GM15510 (cell line): Measurements from ENCODE around the gene GCLC.

Experiments
- POLR2A ChIP-seq: IDR thresholded peaks from 3 replicates; pipeline ENCODE4 v1.6.1; 2011; ENCODE audit warnings: borderline replicate concordance; ENCODE audit not compliant: insufficient read length; ENCODE audit errors: extremely low read depth

The GCLC gene

GRCh38 chr6:53568776-53569616 is 24.1 kb upstream of the GCLC start:
- no peak for TF ChIP-seq POLR2A

GRCh38 chr6:53567701-53568100 is 22.8 kb upstream of the GCLC start:
- TF ChIP-seq POLR2A: no peak

GRCh38 chr6:53566755-53567154 is 21.9 kb upstream of the GCLC start:
- no peak for TF ChIP-seq POLR2A

GRCh38 chr6:53565886-53566285 is 21.0 kb upstream of the GCLC start:
- no peak for TF ChIP-seq POLR2A

GRCh38 chr6:53564401-53565065 is 19.6 kb upstream of the GCLC start:
- no peak for TF ChIP-seq POLR2A

- TF ChIP-seq POLR2A: no peak
Measured at GRCh38 chr6:53556986-53557715, 12.2 kb upstream of the GCLC start.

- peak; percentile 62 for TF ChIP-seq POLR2A
Measured at GRCh38 chr6:53547811-53548496, 3.1 kb upstream of the GCLC start.

- TF ChIP-seq POLR2A: no peak
Measured at GRCh38 chr6:53547166-53547810, 2.4 kb upstream of the GCLC start.

GRCh38 chr6:53546281-53546680 is 1.4 kb upstream of the GCLC start:
- no peak for TF ChIP-seq POLR2A

GRCh38 chr6:53544217-53544469 is 758 bp downstream of the GCLC start:
- no peak for TF ChIP-seq POLR2A

- no peak for TF ChIP-seq POLR2A
Measured at GRCh38 chr6:53543359-53544216, 1.3 kb downstream of the GCLC start.

- no peak for TF ChIP-seq POLR2A
Measured at GRCh38 chr6:53541900-53542299, 3.0 kb downstream of the GCLC start.

GRCh38 chr6:53540129-53540692 is 4.7 kb downstream of the GCLC start:
- TF ChIP-seq POLR2A: no peak
